Upper lobe of right lung (tissue), 1 donor: ENCODE data around the gene FILIP1. TPM values are rescaled to one million over a fixed set of nuclear protein-coding genes. Genes with fewer than 3 reads are reported as not detected.

Experiments
- ATAC-seq: fragments of 200-7000 bp; cut with Tn5 transposase; one replicate; pipeline ENCODE4 v1.9.1; 2020; ENCODE audit warnings: mild to moderate bottlenecking, moderate library complexity
- DNase-seq: peaks from one replicate; pipeline ENCODE4 v3.0.0-alpha.2; 2020
- H3K27ac ChIP-seq: fragments of 200-600 bp; one replicate; pipeline ENCODE4 v1.8.0; 2022
- H3K27me3 ChIP-seq: fragments of 200-600 bp; one replicate; pipeline ENCODE4 v1.8.0; 2022; ENCODE audit warnings: mild to moderate bottlenecking
- H3K36me3 ChIP-seq: fragments of 200-600 bp; one replicate; pipeline ENCODE4 v1.8.0; 2022
- H3K4me1 ChIP-seq: fragments of 200-600 bp; one replicate; pipeline ENCODE4 v1.8.0; 2022
- H3K4me3 ChIP-seq: fragments of 200-600 bp; one replicate; pipeline ENCODE4 v1.8.0; 2022; ENCODE audit warnings: mild to moderate bottlenecking
- H3K9me3 ChIP-seq: fragments of 200-600 bp; one replicate; pipeline ENCODE4 v1.8.0; 2022
- CTCF ChIP-seq: fragments of 200-600 bp; IDR thresholded peaks from one replicate; pipeline ENCODE4 v1.8.0; 2022; ENCODE audit warnings: antibody characterized with exemption
- intact Hi-C: fragments of 100-400 bp; cut with DNase I; formaldehyde crosslinking; loops from one replicate; pipeline ENCODE4 v1.11.0; 2022
- total RNA-seq: library from RNA; stranded (reverse); fragmentation: NEBNext Ultra II Directional; extraction: Animal tissue kit (Norgen Biotek cat#: 25700); gene quantifications from one replicate; pipeline ENCODE4 v1.2.1, GENCODE V29; 2021
- donor health status: DM: no; HTN: yes; CAD: no; lungs with severe emphysema.

The FILIP1 gene
- total RNA-seq, 1 donor from 2014 or later, result 21.6 TPM

- ATAC-seq, result peak; percentile 97
- intact Hi-C loops, result no loop called here
- DNase-seq, result no peak
- H3K27ac ChIP-seq, result peak overlapping the region; percentile 49
- H3K9me3 ChIP-seq, result no peaks in the 10 kb centered on the region
- no peaks in the 10 kb centered on the region for H3K36me3 ChIP-seq
- no peak overlapping the region for H3K4me3 ChIP-seq
- TF ChIP-seq CTCF, result peak; percentile 47
- no peaks in the 10 kb centered on the region for H3K27me3 ChIP-seq
- peaks cover 23% of the 10 kb centered on the region for H3K4me1 ChIP-seq
Measured at GRCh38 chr6:75368151-75368779, 125.3 kb downstream of the FILIP1 start.

- Histone ChIP-seq H3K27me3 (no peaks in the 10 kb centered on the region), H3K4me1 (peaks cover 2% of the 10 kb centered on the region), H3K36me3 (peaks cover 22% of the 10 kb centered on the region), H3K9me3 (no peaks in the 10 kb centered on the region), H3K4me3 (no peak overlapping the region), H3K27ac (no peak overlapping the region)
- no peak for TF ChIP-seq CTCF
- DNase-seq (no peak), ATAC-seq (no peak)
- intact Hi-C loops, result no loop called here
Measured at GRCh38 chr6:75363304-75363703, 130.3 kb downstream of the FILIP1 start.

- no peak overlapping the region for H3K27ac ChIP-seq
- H3K36me3 ChIP-seq, result peaks cover 17% of the 10 kb centered on the region
- H3K9me3 ChIP-seq, result no peaks in the 10 kb centered on the region
- TF ChIP-seq CTCF, result no peak
- H3K4me3 ChIP-seq, result no peak overlapping the region
- no peak for ATAC-seq
- H3K4me1 ChIP-seq, result peaks cover 14% of the 10 kb centered on the region
- H3K27me3 ChIP-seq, result no peaks in the 10 kb centered on the region
- intact Hi-C loops, result no loop called here
- no peak for DNase-seq
Measured at GRCh38 chr6:75353644-75354043, 140.0 kb downstream of the FILIP1 start.

GRCh38 chr6:75351570-75351969 lies 142.0 kb downstream of the FILIP1 start:
- ATAC-seq, result no peak
- TF ChIP-seq CTCF, result no peak
- H3K9me3 ChIP-seq, result no peaks in the 10 kb centered on the region

GRCh38 chr6:75350808-75351207 lies 142.8 kb downstream of the FILIP1 start:
- no peaks in the 10 kb centered on the region for H3K27me3 ChIP-seq
- DNase-seq (no peak), ATAC-seq (no peak)
- peaks cover 16% of the 10 kb centered on the region for H3K4me1 ChIP-seq
- H3K36me3 ChIP-seq, result peaks cover 17% of the 10 kb centered on the region
- no peaks in the 10 kb centered on the region for H3K9me3 ChIP-seq
- H3K27ac ChIP-seq, result no peak overlapping the region
- intact Hi-C loops, result no loop called here
- H3K4me3 ChIP-seq, result no peak overlapping the region
- no peak for TF ChIP-seq CTCF

More at GRCh38 chr6:75351570-75351969, 142.0 kb downstream of the FILIP1 start:
- no peak for DNase-seq
- intact Hi-C loops, result no loop called here
- H3K4me1 ChIP-seq, result peaks cover 16% of the 10 kb centered on the region
- no peak overlapping the region for H3K27ac ChIP-seq
- no peaks in the 10 kb centered on the region for H3K27me3 ChIP-seq
- H3K36me3 ChIP-seq, result peaks cover 17% of the 10 kb centered on the region
- H3K4me3 ChIP-seq, result no peak overlapping the region

- Histone ChIP-seq H3K4me3 (no peak overlapping the region), H3K27ac (no peak overlapping the region), H3K36me3 (peaks cover 17% of the 10 kb centered on the region), H3K4me1 (peaks cover 16% of the 10 kb centered on the region), H3K9me3 (no peaks in the 10 kb centered on the region), H3K27me3 (no peaks in the 10 kb centered on the region)
- TF ChIP-seq CTCF, result no peak
- ATAC-seq, result no peak
- intact Hi-C loops, result no loop called here
- DNase-seq, result no peak
Measured at GRCh38 chr6:75350156-75350555, 143.4 kb downstream of the FILIP1 start.
